GM18499 (cell line): ENCODE results near the gene E2F7.

ENCODE experiments used
- ATAC-seq: cut with Tn5 transposase; IDR thresholded peaks from one replicate; pipeline ENCODE4 v1.9.1; 2021; ENCODE audit warnings: moderate number of reproducible peaks; ENCODE audit not compliant: insufficient read depth, unreplicated experiment

E2F7 gene

GRCh38 chr12:76976777-76977382 is 88.5 kb downstream of the E2F7 start:
- ATAC-seq: no peak
